Neural cell (in vitro differentiated cells): ENCODE measurements around the gene MED27.

ENCODE experiments used
- EZH2 ChIP-seq: fragments of 200-600, 300-800 bp; shearing (Covaris generic), sonication (generic); IDR thresholded peaks from 2 replicates; pipeline ENCODE4 v1.6.1; 2014; ENCODE audit warnings: antibody characterized with exemption, low read length, borderline replicate concordance, mild to moderate bottlenecking; ENCODE audit not compliant: insufficient read depth, poor library complexity, severe bottlenecking
- POLR2AphosphoS5 ChIP-seq: IDR thresholded peaks from 2 replicates; pipeline ENCODE4 v1.6.1; 2012
- TF ChIP-seq, protein P1 (sequence below): fragments of 450-650 bp; IDR thresholded peaks from 2 replicates; pipeline ENCODE4 v1.5.1; 2014; ENCODE audit warnings: antibody characterized with exemption, mild to moderate bottlenecking, moderate library complexity; ENCODE audit not compliant: poor library complexity, severe bottlenecking

- no peak for TF ChIP-seq POLR2AphosphoS5
- TF ChIP-seq, protein P1, sequence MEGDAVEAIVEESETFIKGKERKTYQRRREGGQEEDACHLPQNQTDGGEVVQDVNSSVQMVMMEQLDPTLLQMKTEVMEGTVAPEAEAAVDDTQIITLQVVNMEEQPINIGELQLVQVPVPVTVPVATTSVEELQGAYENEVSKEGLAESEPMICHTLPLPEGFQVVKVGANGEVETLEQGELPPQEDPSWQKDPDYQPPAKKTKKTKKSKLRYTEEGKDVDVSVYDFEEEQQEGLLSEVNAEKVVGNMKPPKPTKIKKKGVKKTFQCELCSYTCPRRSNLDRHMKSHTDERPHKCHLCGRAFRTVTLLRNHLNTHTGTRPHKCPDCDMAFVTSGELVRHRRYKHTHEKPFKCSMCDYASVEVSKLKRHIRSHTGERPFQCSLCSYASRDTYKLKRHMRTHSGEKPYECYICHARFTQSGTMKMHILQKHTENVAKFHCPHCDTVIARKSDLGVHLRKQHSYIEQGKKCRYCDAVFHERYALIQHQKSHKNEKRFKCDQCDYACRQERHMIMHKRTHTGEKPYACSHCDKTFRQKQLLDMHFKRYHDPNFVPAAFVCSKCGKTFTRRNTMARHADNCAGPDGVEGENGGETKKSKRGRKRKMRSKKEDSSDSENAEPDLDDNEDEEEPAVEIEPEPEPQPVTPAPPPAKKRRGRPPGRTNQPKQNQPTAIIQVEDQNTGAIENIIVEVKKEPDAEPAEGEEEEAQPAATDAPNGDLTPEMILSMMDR: no peak
- no peak for TF ChIP-seq EZH2
These were observed 245.8 kb downstream of the MED27 start for GRCh38 chr9:131833906-131834305.
